ENCODE data around the gene HS6ST3. TPM values are rescaled to one million over a fixed set of nuclear protein-coding genes. Genes with fewer than 3 reads are reported as not detected.
"Not testable (repeated sequence)": the region's sequence is repeated elsewhere in the genome, so short reads cannot be mapped to it uniquely, and the experiment has no call there.

The HS6ST3 gene
- not detected in 2 replicates for total RNA-seq

DNA sequence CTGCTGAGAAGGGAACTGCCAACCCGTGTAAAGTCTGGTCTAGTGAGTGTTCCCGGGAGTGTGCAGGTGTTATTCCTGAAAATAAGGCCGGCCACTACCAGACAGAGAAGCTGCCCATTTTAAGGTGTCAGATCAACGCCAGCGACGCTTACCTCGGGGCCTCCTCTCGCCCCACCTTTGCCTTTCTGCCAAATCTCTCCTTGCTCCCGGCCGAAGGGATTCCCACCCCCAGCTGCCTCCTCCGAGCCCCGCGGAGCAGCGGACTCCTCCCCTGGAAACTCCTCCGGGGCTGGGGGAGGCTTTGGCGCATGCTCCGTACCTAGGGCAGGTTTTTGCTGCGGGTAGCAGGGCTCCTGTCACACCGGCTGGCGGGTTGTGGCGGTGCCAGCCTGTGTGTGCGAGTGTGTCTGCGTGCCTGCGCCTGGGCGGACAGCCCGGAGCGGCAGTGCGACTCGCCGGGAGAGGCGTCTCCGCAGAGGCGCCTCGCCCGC is at the start of gene HS6ST3:
HS6ST3 (plus strand) TSS at position 359 of the 491 bp plus-strand sequence.
- Mint-ChIP-seq H3K4me3 (no peak within 1 kb of the TSS), H3K36me3 (ENCODE audit: low read depth) (no peaks in the 10 kb centered on the region), H3K27me3 (peaks cover 50% of the 10 kb centered on the region), H3K27ac (no peak within 1 kb of the TSS), H3K9me3 (no peaks in the 10 kb centered on the region), H3K4me1 (no peaks in the 10 kb centered on the region)
- no peak for DNase-seq
- intact Hi-C loops (cut with micrococcal nuclease) = no loop called here

DNA sequence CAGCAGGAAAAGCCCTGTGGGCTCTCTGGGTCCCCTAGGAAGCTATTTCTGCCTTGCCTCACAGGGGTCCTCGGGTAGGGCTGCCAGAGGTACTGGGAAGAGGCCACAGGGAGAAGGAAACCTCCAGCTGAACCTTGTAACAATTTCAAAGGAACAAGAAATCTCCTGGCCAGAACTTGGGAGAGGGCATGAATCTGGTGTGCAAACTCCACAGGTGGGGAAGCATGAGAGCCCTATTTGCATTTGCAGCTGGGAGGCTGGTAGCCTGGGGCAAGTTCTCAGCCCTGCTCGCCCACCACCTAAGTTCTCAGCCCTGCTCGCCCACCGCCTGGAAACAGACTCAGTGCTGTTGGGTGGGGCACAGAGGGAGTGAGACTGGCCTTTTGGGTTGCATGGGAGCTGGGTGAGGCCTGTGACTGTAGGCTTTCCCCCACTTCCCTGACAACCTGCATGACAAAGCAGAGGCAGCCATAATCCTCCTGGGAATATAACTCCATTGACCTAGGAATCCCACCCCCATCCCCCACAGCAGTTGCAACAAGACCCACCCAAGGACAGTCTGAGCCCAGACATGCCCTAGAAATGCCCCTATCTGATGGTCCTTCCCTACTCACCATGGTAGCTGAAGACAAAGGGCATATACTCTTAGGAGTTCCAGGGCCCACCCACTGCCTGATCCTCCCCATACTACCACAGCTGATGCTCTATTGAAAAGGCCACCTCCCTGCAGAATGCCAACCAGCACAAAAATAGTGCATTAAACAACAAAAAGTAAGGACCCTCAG is 48.4 kb upstream of the HS6ST3 start:
- H3K36me3 Mint-ChIP-seq (ENCODE audit: low read depth) = no peaks in the 10 kb centered on the region
- no peak for DNase-seq
- H3K4me3 Mint-ChIP-seq = no peak overlapping the region
- H3K4me1 Mint-ChIP-seq = no peaks in the 10 kb centered on the region
- H3K27ac Mint-ChIP-seq = no peak overlapping the region
- peaks cover 7% of the 10 kb centered on the region for H3K9me3 Mint-ChIP-seq
- H3K27me3 Mint-ChIP-seq = no peaks in the 10 kb centered on the region
- intact Hi-C loops (cut with micrococcal nuclease) = no loop called here

DNA sequence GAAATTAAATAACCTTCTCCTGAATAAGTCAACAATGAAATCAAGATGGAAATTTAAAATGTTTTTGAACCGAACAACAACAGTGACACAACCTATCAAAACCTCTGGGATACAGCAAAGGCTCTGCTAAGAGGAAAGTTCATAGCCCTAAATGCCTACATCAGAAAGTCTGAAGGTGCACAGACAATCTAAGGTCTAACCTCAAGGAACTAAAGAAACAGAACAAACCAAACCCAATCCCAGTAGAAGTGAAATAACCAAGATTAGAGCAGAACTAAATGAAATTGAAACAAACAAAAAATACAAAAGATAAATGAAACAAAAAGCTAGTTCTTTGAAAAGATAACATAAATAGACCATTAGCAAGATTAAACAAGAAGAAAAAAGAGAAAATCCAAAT is 45.7 kb upstream of the HS6ST3 start:
- DNase-seq = no peak
- Mint-ChIP-seq H3K4me3 (no peak overlapping the region), H3K36me3 (ENCODE audit: low read depth) (no peaks in the 10 kb centered on the region), H3K27me3 (no peaks in the 10 kb centered on the region), H3K27ac (no peak overlapping the region), H3K4me1 (no peaks in the 10 kb centered on the region), H3K9me3 (peaks cover 7% of the 10 kb centered on the region)
- intact Hi-C loops (cut with micrococcal nuclease) = no loop called here

DNA sequence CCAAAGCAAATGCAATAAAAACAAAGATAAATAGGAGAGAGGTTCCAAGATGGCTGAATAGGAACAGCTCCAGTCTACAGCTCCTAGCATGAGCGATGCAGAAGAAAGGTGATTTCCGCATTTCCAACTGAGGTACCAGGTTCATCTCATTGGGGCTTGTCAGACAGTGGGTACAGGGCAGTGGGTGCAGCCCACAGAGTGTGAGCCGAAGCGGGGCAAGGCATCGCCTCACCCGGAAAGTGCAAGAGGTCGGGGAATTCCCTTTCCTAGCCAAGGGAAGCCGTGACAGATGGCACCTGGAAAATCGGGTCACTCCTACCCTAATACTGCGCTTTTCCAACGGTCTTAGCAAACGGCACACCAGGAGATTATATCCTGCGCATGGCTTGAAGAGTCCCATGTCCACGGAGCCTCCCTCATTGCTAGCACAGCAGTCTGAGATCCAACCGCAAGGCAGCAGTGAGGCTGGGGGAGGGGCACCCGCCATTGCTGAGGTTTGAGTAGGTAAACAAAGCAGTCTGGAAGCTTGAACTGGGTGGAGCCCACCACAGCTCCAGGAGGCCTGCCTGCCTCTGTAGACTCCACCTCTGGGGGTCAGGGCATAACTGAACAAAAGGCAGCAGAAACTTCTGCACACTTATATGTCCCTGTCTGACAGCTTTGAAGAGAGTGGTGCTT is 43.3 kb upstream of the HS6ST3 start:
- intact Hi-C loops (cut with micrococcal nuclease); H3K4me1 Mint-ChIP-seq; H3K36me3 Mint-ChIP-seq (ENCODE audit: low read depth); DNase-seq; H3K4me3 Mint-ChIP-seq; H3K27me3 Mint-ChIP-seq; H3K27ac Mint-ChIP-seq; H3K9me3 Mint-ChIP-seq: not testable (repeated sequence)

DNA sequence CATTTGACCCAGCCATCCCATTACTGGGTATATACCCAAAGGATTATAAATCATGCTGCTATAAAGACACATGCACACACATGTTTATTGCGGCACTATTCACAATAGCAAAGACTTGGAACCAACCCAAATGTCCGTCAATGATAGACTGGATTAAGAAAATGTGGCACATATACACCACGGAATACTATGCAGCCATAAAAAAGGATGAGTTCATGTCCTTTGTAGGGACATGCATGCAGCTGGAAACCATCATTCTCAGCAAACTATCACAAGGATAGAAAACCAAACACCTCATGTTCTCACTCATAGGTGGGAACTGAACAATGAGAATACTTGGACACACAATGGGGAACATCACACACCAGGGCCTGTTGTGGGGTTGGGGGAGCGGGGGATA is 39.0 kb upstream of the HS6ST3 start:
- H3K27ac Mint-ChIP-seq; H3K9me3 Mint-ChIP-seq; DNase-seq; H3K4me3 Mint-ChIP-seq; H3K4me1 Mint-ChIP-seq; intact Hi-C loops (cut with micrococcal nuclease); H3K36me3 Mint-ChIP-seq (ENCODE audit: low read depth): not testable (repeated sequence)
- H3K27me3 Mint-ChIP-seq = peaks cover 18% of the 10 kb centered on the region

DNA sequence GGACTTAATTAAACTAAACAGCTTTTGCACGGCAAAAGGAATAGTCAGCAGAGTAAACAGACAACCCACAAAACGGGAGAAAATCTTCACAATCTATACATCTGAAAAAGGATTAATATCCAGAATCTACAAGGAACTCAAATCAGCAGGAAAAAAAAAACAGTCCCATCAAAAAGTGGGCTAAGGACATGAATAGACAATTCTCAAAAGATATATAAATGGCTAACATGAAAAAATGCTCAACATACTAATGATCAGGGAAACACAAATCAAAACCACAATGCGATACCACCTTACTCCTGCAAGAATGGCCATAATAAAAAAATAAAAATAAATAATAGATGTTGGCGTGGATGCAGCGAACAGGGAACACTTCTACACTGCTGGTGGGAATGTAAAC is 38.4 kb upstream of the HS6ST3 start:
- H3K27ac Mint-ChIP-seq; H3K4me3 Mint-ChIP-seq; DNase-seq; H3K4me1 Mint-ChIP-seq; intact Hi-C loops (cut with micrococcal nuclease); H3K36me3 Mint-ChIP-seq (ENCODE audit: low read depth); H3K9me3 Mint-ChIP-seq: not testable (repeated sequence)
- H3K27me3 Mint-ChIP-seq = peaks cover 18% of the 10 kb centered on the region

DNA sequence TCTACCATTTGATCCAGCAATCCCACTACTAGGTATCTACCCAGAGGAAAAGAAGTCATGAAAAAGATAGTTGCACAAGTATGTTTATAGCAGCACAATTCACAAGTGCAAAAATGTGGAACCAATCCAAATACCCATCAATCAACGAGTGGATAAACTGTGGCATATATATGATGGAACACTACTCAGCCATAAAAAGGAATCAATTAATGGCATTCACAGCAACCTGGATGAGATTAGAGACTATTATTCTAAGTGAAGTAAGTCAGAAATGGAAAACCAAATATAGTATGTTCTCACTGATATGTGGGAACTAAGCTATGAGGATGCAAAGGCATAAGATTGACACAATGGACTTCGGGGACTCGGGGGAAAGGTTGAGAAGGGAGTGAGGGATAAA is 38.0 kb upstream of the HS6ST3 start:
- intact Hi-C loops (cut with micrococcal nuclease); H3K9me3 Mint-ChIP-seq; H3K4me1 Mint-ChIP-seq; H3K27ac Mint-ChIP-seq; H3K36me3 Mint-ChIP-seq (ENCODE audit: low read depth); DNase-seq; H3K4me3 Mint-ChIP-seq: not testable (repeated sequence)
- peaks cover 18% of the 10 kb centered on the region for H3K27me3 Mint-ChIP-seq

DNA sequence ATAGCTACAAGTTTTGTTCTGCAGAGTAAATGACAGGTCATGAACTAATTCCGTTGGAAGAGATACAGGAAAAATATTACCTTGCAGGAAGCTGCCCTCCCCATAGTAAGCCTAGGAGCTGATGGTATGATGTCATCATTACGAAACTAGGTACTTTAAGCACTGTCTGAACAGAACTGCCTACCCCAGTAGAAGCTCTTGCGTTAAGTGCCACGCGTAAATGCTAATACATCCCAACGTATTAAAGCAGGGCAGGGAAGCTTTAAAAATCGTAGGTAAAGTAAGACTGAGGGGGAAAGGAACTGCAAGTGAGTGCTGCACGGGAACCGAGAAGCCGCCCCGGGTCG is 37.3 kb upstream of the HS6ST3 start:
- Mint-ChIP-seq H3K4me1 (peaks cover 2% of the 10 kb centered on the region), H3K36me3 (ENCODE audit: low read depth) (no peaks in the 10 kb centered on the region), H3K27me3 (peaks cover 18% of the 10 kb centered on the region), H3K4me3 (peak overlapping the region; percentile 64), H3K27ac (no peak overlapping the region), H3K9me3 (peaks cover 5% of the 10 kb centered on the region)
- intact Hi-C loops (cut with micrococcal nuclease) = no loop called here
- DNase-seq = no peak

DNA sequence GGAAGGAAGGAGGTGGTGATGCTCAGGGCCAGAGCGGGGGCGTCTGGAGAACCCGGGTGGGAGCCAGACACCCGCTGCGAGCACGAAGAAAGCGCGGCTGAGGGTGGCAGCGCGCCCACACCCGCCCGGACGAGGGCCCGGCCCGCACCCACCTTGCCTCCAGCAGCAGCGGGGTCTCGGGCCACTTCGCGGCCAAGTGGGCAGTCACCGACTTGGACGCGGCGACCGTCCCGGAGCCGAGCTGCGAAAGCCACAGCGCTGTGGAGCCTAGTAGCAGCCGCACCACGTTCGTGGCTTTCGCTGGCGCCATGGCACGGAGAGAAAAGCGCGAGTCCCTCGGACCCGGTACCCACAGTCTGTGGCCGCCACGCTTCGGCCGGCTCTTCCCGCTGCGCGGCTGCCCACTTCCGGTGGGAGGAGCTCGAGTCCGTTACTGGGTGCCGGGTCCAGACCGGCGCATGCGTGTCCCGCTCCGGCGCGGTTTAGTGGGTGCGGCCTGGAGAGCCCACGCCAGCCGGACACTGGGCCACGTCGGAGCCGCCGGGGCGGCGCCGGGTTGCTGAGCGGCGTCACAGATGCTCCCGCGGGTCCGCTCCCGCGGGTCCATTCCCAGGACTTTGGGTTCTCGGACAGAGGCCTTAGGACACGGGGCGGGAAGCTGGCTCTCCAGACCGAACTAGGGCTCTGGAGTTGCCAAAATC is 36.8 kb upstream of the HS6ST3 start, which contains the start of gene UGGT2:
UGGT2 (minus strand) TSS at position 399 of the 701 bp plus-strand sequence; CDS start at position 310, 89 bp downstream.
- intact Hi-C loops (cut with micrococcal nuclease) = no loop called here
- Mint-ChIP-seq H3K36me3 (ENCODE audit: low read depth) (no peaks in the 10 kb centered on the region), H3K27me3 (peaks cover 18% of the 10 kb centered on the region), H3K4me3 (peak within 1 kb of the TSS; percentile 64), H3K9me3 (peaks cover 5% of the 10 kb centered on the region), H3K4me1 (peaks cover 2% of the 10 kb centered on the region), H3K27ac (no peak within 1 kb of the TSS)
- peak; percentile 61 for DNase-seq

DNA sequence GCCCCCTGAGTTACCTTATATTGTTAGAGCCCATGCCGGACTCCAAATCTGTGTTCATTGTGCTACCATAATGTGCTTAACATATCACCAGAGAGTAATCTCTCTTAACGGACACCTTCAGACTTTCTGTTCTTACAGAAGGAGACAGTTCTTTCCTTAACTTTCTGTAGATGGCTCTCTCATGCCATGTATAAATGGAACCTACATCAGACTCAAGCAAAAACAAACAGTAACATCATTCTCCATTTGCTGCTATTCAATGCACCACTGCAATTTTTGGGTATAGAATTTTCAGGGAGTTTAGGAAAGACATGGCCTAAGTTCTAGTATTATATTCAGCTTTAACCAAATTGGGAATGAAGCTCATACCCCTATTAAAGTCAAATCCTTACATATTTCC is 24.1 kb upstream of the HS6ST3 start:
- Mint-ChIP-seq H3K36me3 (ENCODE audit: low read depth) (no peaks in the 10 kb centered on the region), H3K4me3 (no peak overlapping the region), H3K27ac (no peak overlapping the region), H3K9me3 (no peaks in the 10 kb centered on the region), H3K27me3 (no peaks in the 10 kb centered on the region), H3K4me1 (no peaks in the 10 kb centered on the region)
- intact Hi-C loops (cut with micrococcal nuclease) = no loop called here
- no peak for DNase-seq

DNA sequence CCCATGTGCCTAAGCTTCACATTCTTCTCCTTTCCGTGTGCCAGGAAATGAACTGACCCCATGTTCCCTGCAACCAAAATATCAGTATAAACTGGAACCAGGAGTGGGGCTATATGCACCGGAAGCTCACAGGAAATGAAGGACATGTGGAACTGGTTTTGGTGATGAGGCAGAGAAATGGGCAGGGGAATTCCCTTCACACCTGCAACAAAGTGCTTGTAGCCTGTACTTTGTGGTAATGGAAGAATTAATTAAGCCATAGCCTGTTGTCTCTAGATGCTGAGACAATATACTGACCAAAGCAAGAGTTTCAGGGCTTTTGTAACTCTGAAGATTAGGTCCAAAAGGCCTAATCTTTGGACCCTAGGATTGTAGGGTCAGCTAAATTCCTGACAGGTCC is 21.2 kb upstream of the HS6ST3 start:
- Mint-ChIP-seq H3K27me3 (no peaks in the 10 kb centered on the region), H3K9me3 (no peaks in the 10 kb centered on the region), H3K4me3 (no peak overlapping the region), H3K27ac (no peak overlapping the region), H3K4me1 (no peaks in the 10 kb centered on the region), H3K36me3 (ENCODE audit: low read depth) (no peaks in the 10 kb centered on the region)
- no peak for DNase-seq
- intact Hi-C loops (cut with micrococcal nuclease) = no loop called here

DNA sequence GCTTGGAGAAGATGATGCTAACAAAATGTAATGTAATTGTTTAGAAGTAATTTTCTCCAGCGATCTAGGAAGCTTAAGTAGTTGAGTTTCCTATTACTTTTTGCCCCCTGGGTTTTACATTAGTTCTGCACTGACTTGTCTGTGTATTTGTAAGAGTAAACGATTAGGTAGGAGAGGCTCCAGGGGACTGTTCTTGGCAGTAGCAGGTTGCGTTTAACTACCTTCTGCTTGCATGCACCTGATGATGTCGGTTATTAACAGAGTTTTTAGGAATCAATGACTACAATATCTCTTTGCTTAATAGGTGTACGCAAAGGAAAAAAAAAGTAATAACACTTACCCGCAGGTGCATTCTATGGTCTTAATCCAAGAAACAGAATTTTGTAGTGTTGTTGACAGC is 18.4 kb upstream of the HS6ST3 start:
- intact Hi-C loops (cut with micrococcal nuclease) = no loop called here

DNA sequence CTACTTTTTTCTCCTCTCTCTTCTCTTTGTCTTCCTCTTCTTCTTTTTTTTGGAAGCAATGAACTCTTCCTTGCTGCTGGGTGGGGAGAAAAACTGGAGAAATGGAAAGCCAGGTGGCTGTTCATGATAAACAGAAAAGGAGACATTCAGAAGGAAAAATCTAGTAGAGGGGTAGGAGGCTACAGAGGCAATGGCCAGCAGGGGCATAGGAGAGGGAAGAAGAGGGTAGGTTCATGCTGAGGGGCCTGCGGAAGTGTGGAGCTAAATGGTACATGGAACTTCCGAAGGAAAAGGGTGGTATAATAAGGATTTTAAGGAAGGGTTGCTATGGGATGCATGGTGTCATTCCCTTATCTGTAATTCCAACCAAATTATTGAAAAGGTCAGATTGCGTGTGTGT is 17.5 kb upstream of the HS6ST3 start:
- intact Hi-C loops (cut with micrococcal nuclease) = no loop called here
- Mint-ChIP-seq H3K27me3 (no peaks in the 10 kb centered on the region), H3K27ac (no peak overlapping the region), H3K4me1 (no peaks in the 10 kb centered on the region), H3K36me3 (ENCODE audit: low read depth) (no peaks in the 10 kb centered on the region), H3K4me3 (no peak overlapping the region), H3K9me3 (no peaks in the 10 kb centered on the region)
- DNase-seq = no peak

More for the DNA sequence above, 18.4 kb upstream of the HS6ST3 start:
- no peaks in the 10 kb centered on the region for H3K9me3 Mint-ChIP-seq
- no peaks in the 10 kb centered on the region for H3K27me3 Mint-ChIP-seq
- H3K4me3 Mint-ChIP-seq = no peak overlapping the region
- no peak for DNase-seq
- H3K27ac Mint-ChIP-seq = no peak overlapping the region
- H3K36me3 Mint-ChIP-seq (ENCODE audit: low read depth) = no peaks in the 10 kb centered on the region
- no peaks in the 10 kb centered on the region for H3K4me1 Mint-ChIP-seq

DNA sequence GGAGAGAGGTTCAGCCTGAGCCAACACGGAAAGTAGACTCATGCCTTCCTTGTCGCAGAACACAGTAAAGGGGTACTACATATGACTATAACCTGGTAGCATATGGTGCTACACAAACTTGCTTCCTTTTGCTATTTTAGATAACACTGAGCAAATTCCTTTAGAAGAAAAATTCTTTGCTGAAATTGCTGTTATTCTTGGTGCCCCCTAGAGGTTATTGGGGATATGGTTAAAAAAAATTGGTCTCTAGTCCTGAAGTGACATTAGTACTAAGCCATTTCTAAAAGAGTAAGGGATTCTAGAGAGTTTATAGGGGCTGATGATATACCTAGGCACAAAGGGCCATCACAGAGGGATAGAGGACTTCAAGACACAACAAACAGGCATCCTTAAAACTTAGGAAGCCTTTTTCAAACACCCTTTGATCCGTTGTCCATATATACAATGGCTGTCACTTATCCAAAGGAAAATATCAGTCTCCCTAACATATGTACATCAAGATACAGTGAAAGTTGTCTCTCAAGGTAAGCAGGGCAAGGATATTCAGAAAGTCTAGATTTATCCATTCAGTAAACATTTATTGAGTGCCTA is 13.9 kb upstream of the HS6ST3 start:
- Mint-ChIP-seq H3K9me3 (no peaks in the 10 kb centered on the region), H3K4me3 (no peak overlapping the region), H3K4me1 (no peaks in the 10 kb centered on the region), H3K36me3 (ENCODE audit: low read depth) (no peaks in the 10 kb centered on the region), H3K27ac (no peak overlapping the region), H3K27me3 (no peaks in the 10 kb centered on the region)
- intact Hi-C loops (cut with micrococcal nuclease) = no loop called here
- DNase-seq = no peak
